Endothelial cell of umbilical vein (primary cell): ENCODE data around the gene GRK1. TPM values are rescaled to one million over a fixed set of nuclear protein-coding genes. Genes with fewer than 3 reads are reported as not detected.

Experiments
- BruUV-seq: library from RNA; stranded (reverse); fragments of 400-500 nt; replicated peaks from 2 replicates; lab custom pipeline; 2021; lab: Mats Ljungman, UMichigan
- CTCF ChIA-PET: fragments of 300-600, 350-600 bp; sonication (Branson Sonifier 250); formaldehyde crosslinking; loops from one replicate; lab custom pipeline; 2021; ENCODE audit warnings: antibody characterized with exemption, inconsistent platforms; lab: Charles Lee
- POLR2A ChIA-PET: fragments of 300-600, 350-600 bp; sonication (Branson Sonifier 250); formaldehyde crosslinking; loops from one replicate; lab custom pipeline; 2021; ENCODE audit warnings: antibody characterized with exemption, inconsistent platforms; lab: Charles Lee
- DNase-seq: peaks from one replicate; pipeline ENCODE4 v3.0.0-alpha.2; 2011; ENCODE audit warnings: low read depth, low spot score
- FAIRE-seq: peaks from 2 replicates; lab custom pipeline; 2011; peaks lifted over from hg19 to GRCh38; lab: Jason Lieb, UNC
- H2AFZ ChIP-seq: 2 replicates; pipeline ENCODE4 v1.6.0; 2012; ENCODE audit warnings: low read depth, low read length, control low read depth, inconsistent platforms
- H3K27ac ChIP-seq: 2 replicates; pipeline ENCODE4 v1.5.1; 2011; ENCODE audit warnings: low read depth, mild to moderate bottlenecking, control low read depth, low read length, moderate library complexity; ENCODE audit not compliant: insufficient read depth
- H3K27me3 ChIP-seq, 2 experiments: 2 replicates each; pipeline versions ENCODE4 v1.6.0 to v1.6.1; 2011; ENCODE audit warnings: low read length in 2 of 2, mixed read lengths in 1 of 2; ENCODE audit not compliant: control insufficient read depth in 2 of 2, insufficient read depth in 2 of 2
- H3K36me3 ChIP-seq, 2 experiments: 2 replicates in 1 of 2; 3 replicates in 1 of 2; pipeline ENCODE4 v1.5.1; 2011; ENCODE audit warnings: low read length in 2 of 2, mild to moderate bottlenecking in 1 of 2, moderate library complexity in 1 of 2; ENCODE audit not compliant: control insufficient read depth in 2 of 2, insufficient read depth in 2 of 2; ENCODE audit errors: extremely low read depth in 1 of 2
- H3K4me1 ChIP-seq: 3 replicates; pipeline ENCODE4 v1.5.1; 2011; ENCODE audit warnings: mild to moderate bottlenecking, low read length; ENCODE audit not compliant: control insufficient read depth, insufficient read depth; ENCODE audit errors: extremely low read depth
- H3K4me2 ChIP-seq: 2 replicates; pipeline ENCODE4 v1.6.1; 2011; ENCODE audit warnings: low read length, control low read depth, mixed read lengths; ENCODE audit not compliant: insufficient read depth
- H3K4me3 ChIP-seq, 3 experiments: fragments of 200-600 bp in 1 of 3; sonication (generic), shearing (Covaris generic) in 1 of 3; replicated peaks in 1 of 3; 2 replicates each; pipeline ENCODE4 v1.5.1; 2011 to 2016; ENCODE audit warnings: control low read depth in 3 of 3, low read length in 3 of 3, mild to moderate bottlenecking in 2 of 3, inconsistent platforms in 1 of 3, low read depth in 1 of 3, moderate library complexity in 1 of 3; ENCODE audit not compliant: insufficient read depth in 1 of 3
- H3K79me2 ChIP-seq: 2 replicates; pipeline ENCODE4 v1.6.0; 2012; ENCODE audit warnings: low read length, inconsistent platforms; ENCODE audit not compliant: control insufficient read depth, insufficient read depth
- H3K9ac ChIP-seq: replicated peaks from 2 replicates; pipeline ENCODE3; 2011; ENCODE audit warnings: low read length, control low read depth; ENCODE audit not compliant: insufficient read depth; ENCODE audit errors: extremely low read depth
- H3K9me1 ChIP-seq: replicated peaks from 3 replicates; pipeline ENCODE4 v1.6.0; 2011; ENCODE audit warnings: mild to moderate bottlenecking, low read length; ENCODE audit not compliant: control insufficient read depth, insufficient read depth; ENCODE audit errors: extremely low read depth
- H3K9me3 ChIP-seq: replicated peaks from 2 replicates; pipeline ENCODE4 v1.5.1; 2012; ENCODE audit warnings: low read length, inconsistent platforms; ENCODE audit not compliant: control insufficient read depth, insufficient read depth
- H4K20me1 ChIP-seq: replicated peaks from 2 replicates; pipeline ENCODE3; 2011; ENCODE audit warnings: mild to moderate bottlenecking, low read length; ENCODE audit not compliant: control insufficient read depth, insufficient read depth; ENCODE audit errors: extremely low read depth
- CTCF ChIP-seq, 2 donors: IDR thresholded peaks; 1 replicate in 1 of 2; 2 replicates in 1 of 2; pipeline ENCODE4 v1.5.1; 2011; ENCODE audit warnings: low read length in 2 of 2, mild to moderate bottlenecking in 2 of 2, moderate library complexity in 2 of 2, control low read depth in 1 of 2, inconsistent platforms in 1 of 2, low read depth in 1 of 2; ENCODE audit not compliant: insufficient read depth in 1 of 2; ENCODE audit errors: extremely low read depth in 1 of 2
- EZH2 ChIP-seq: IDR thresholded peaks from 2 replicates; pipeline ENCODE4 v1.6.1; 2012; ENCODE audit warnings: borderline replicate concordance, low read depth, mild to moderate bottlenecking, moderate library complexity, low read length, inconsistent platforms; ENCODE audit not compliant: severe bottlenecking
- JUN ChIP-seq: IDR thresholded peaks from 2 replicates; pipeline ENCODE4 v1.6.1; 2011; ENCODE audit warnings: borderline replicate concordance, low read depth; ENCODE audit not compliant: insufficient read length, insufficient read depth
- MAX ChIP-seq: IDR thresholded peaks from 2 replicates; pipeline ENCODE4 v1.6.1; 2011; ENCODE audit not compliant: insufficient read depth, insufficient read length
- MYC ChIP-seq: IDR thresholded peaks from one replicate; pipeline ENCODE4 v1.6.1; 2011; ENCODE audit warnings: mild to moderate bottlenecking, low read depth, low read length
- POLR2A ChIP-seq: IDR thresholded peaks from 2 replicates; pipeline ENCODE4 v1.6.1; 2012; ENCODE audit warnings: low read depth, mild to moderate bottlenecking, control low read depth, low read length
- POLR2AphosphoS5 ChIP-seq: IDR thresholded peaks from 2 replicates; pipeline ENCODE4 v1.6.1; 2012; ENCODE audit warnings: low read depth, mild to moderate bottlenecking, control low read depth, low read length, moderate library complexity; ENCODE audit not compliant: insufficient read depth
- dilution Hi-C: fragments of 300-500 bp; cut with MboI; formaldehyde crosslinking; loops from one replicate; pipeline ENCODE4 v1.15.0; 2019; ENCODE audit warnings: low sequenced_read_pairs; ENCODE audit not compliant: extremely low pct_ligation_motif_present
- intact Hi-C: fragments of 100-400 bp; cut with micrococcal nuclease; formaldehyde crosslinking; loops from one replicate; pipeline ENCODE4 v1.10.0; 2022
- polyA plus RNA-seq, 4 experiments: library from polyadenylated mRNA; depleted of rRNA in 3 of 4; stranded (reverse) in 3 of 4; unstranded in 1 of 4; fragments of >200 nt; gene quantifications; 2 replicates each; pipeline versions ENCODE4 v1.2.1 to v1.2.3, GENCODE V29; 2011 to 2012; ENCODE audit warnings: missing spikeins in 1 of 4
- total RNA-seq: library from RNA; stranded (reverse); gene quantifications from 2 replicates; pipeline ENCODE4 v1.2.3, GENCODE V29; 2021

The GRK1 gene
- total and polyA plus RNA-seq, 2 donors (not counting 3 experiments of a cell fraction or from before 2014, with no cell fraction given): not detected

- H3K9me1 ChIP-seq: no peaks in the 10 kb centered on the region
- dilution Hi-C loops (no loop called here), intact Hi-C loops (no loop called here)
- FAIRE-seq: no peak
- no peaks in the 10 kb centered on the region for H3K4me1 ChIP-seq
- H3K9ac ChIP-seq: no peak within 1 kb of the TSS
- H3K27ac ChIP-seq: no peak within 1 kb of the TSS
- ChIA-PET POLR2A (no interaction called here), CTCF (no interaction called here)
- H3K27me3 ChIP-seq: peaks cover 0 to 8% of the 10 kb centered on the region in 2 experiments
- no peaks in the 10 kb centered on the region for H3K79me2 ChIP-seq
- no peak for DNase-seq
- TF ChIP-seq JUN: no peak
- no peak for TF ChIP-seq POLR2A
- no peak for TF ChIP-seq MAX
- no peak for TF ChIP-seq CTCF (IDR thresholded peaks at IDR 0.05; ENCODE audit: extremely low read depth in 1 of 2, insufficient read depth in 1 of 2, low read depth in 1 of 2, low read length in 2 of 2)
- no peak for TF ChIP-seq POLR2AphosphoS5
- no peak for TF ChIP-seq MYC
- no peak for TF ChIP-seq EZH2
- H3K36me3 ChIP-seq: no peaks in the 10 kb centered on the region
- H2AFZ ChIP-seq: no peak within 1 kb of the TSS
- H4K20me1 ChIP-seq: no peaks in the 10 kb centered on the region
- H3K4me2 ChIP-seq: no peak within 1 kb of the TSS
- H3K4me3 ChIP-seq: no peak within 1 kb of the TSS
- H3K9me3 ChIP-seq: no peaks in the 10 kb centered on the region
- BruUV-seq: no TSS peak
Observed at GRCh38 chr13:113657851-113658741, 8.9 kb upstream of the GRK1 start, which contains the start of gene ATP4B. Gene ATP4B (minus strand): TSS chr13:113658198. CDS start chr13:113658144, 54 bp downstream.
